Activated T-helper 1 cell treated with anti-CD3 and anti-CD28 coated beads, Interleukin-12 subunit alpha, Interleukin-12 subunit beta, Interleukin-2, Interleukin-4 antibody, amounts not matched to agents 30 ng/mL and 10 ng/mL and 1 ng/mL, durations not matched to agents 14 hours and 24 hours and 36 hours (primary cell): Measurements from ENCODE around the gene HDAC4. TPM values are rescaled to one million over a fixed set of nuclear protein-coding genes. Genes with fewer than 3 reads are reported as not detected.
A peak's percentile ranks its signal among the peaks of the same experiment; 100 is the strongest.

ENCODE experiments used
- DNase-seq: peaks from one replicate; pipeline ENCODE4 v3.0.0; 2021; ENCODE audit warnings: low spot score
- H3K27ac Mint-ChIP-seq: one replicate; pipeline ENCODE4 v1.8.0; 2021; ENCODE audit warnings: mild to moderate bottlenecking, mixed read lengths
- H3K27me3 Mint-ChIP-seq: one replicate; pipeline ENCODE4 v1.8.0; 2022; ENCODE audit warnings: mild to moderate bottlenecking, moderate library complexity, mixed read lengths; ENCODE audit not compliant: insufficient read depth
- H3K36me3 Mint-ChIP-seq: one replicate; pipeline ENCODE4 v1.8.0; 2021; ENCODE audit warnings: low read depth, mixed read lengths
- H3K4me1 Mint-ChIP-seq: one replicate; pipeline ENCODE4 v1.8.0; 2021; ENCODE audit warnings: low read depth, mixed read lengths
- H3K4me3 Mint-ChIP-seq: one replicate; pipeline ENCODE4 v1.8.0; 2021; ENCODE audit warnings: mild to moderate bottlenecking, moderate library complexity, mixed read lengths
- H3K9me3 Mint-ChIP-seq: one replicate; pipeline ENCODE4 v1.8.0; 2021; ENCODE audit warnings: mixed read lengths
- intact Hi-C: fragments of 100-400 bp; cut with micrococcal nuclease; formaldehyde crosslinking; loops from one replicate; pipeline ENCODE4 v1.15.1; 2024
- total RNA-seq: library from RNA; stranded (reverse); gene quantifications from 2 replicates; pipeline ENCODE4 v1.2.3, GENCODE V29; 2022

The HDAC4 gene
- total RNA-seq, 1 donor from 2014 or later = 41.3 TPM

GRCh38 chr2:239239607-239240413 lies 161.0 kb downstream of the HDAC4 start:
- no peak for DNase-seq
- Mint-ChIP-seq H3K9me3 (no peaks in the 10 kb centered on the region), H3K27me3 (peaks cover 3% of the 10 kb centered on the region), H3K27ac (no peak overlapping the region), H3K4me3 (no peak overlapping the region), H3K4me1 (peaks cover 16% of the 10 kb centered on the region), H3K36me3 (peaks cover 17% of the 10 kb centered on the region)
- intact Hi-C loops = no loop called here

GRCh38 chr2:239238839-239239606 lies 161.8 kb downstream of the HDAC4 start:
- Mint-ChIP-seq H3K4me3 (no peak overlapping the region), H3K9me3 (no peaks in the 10 kb centered on the region), H3K4me1 (peaks cover 23% of the 10 kb centered on the region), H3K36me3 (peaks cover 24% of the 10 kb centered on the region), H3K27me3 (peaks cover 3% of the 10 kb centered on the region), H3K27ac (no peak overlapping the region)
- no peak for DNase-seq
- intact Hi-C loops = no loop called here

- H3K36me3 Mint-ChIP-seq = peaks cover 29% of the 10 kb centered on the region
- H3K9me3 Mint-ChIP-seq = no peaks in the 10 kb centered on the region
- intact Hi-C loops = no loop called here
- H3K27me3 Mint-ChIP-seq = peaks cover 3% of the 10 kb centered on the region
- no peak for DNase-seq
- peaks cover 28% of the 10 kb centered on the region for H3K4me1 Mint-ChIP-seq
- no peak overlapping the region for H3K4me3 Mint-ChIP-seq
- H3K27ac Mint-ChIP-seq = no peak overlapping the region
Measured at GRCh38 chr2:239238381-239238780, 162.4 kb downstream of the HDAC4 start.

GRCh38 chr2:239236808-239237205 lies 164.0 kb downstream of the HDAC4 start:
- H3K9me3 Mint-ChIP-seq = no peaks in the 10 kb centered on the region
- no peak overlapping the region for H3K27ac Mint-ChIP-seq
- peaks cover 33% of the 10 kb centered on the region for H3K36me3 Mint-ChIP-seq
- no peak overlapping the region for H3K4me3 Mint-ChIP-seq
- peaks cover 24% of the 10 kb centered on the region for H3K4me1 Mint-ChIP-seq
- peaks cover 3% of the 10 kb centered on the region for H3K27me3 Mint-ChIP-seq
- DNase-seq = no peak
- intact Hi-C loops = no loop called here

- Mint-ChIP-seq H3K27ac (no peak overlapping the region), H3K27me3 (peaks cover 3% of the 10 kb centered on the region), H3K9me3 (no peaks in the 10 kb centered on the region), H3K4me1 (peaks cover 24% of the 10 kb centered on the region), H3K4me3 (no peak overlapping the region), H3K36me3 (peaks cover 32% of the 10 kb centered on the region)
- intact Hi-C loops = no loop called here
- no peak for DNase-seq
Measured at GRCh38 chr2:239236043-239236807, 164.6 kb downstream of the HDAC4 start.

- DNase-seq = no peak
- intact Hi-C loops = no loop called here
- Mint-ChIP-seq H3K4me1 (peaks cover 33% of the 10 kb centered on the region), H3K27me3 (peaks cover 3% of the 10 kb centered on the region), H3K4me3 (no peak overlapping the region), H3K27ac (no peak overlapping the region), H3K36me3 (peaks cover 32% of the 10 kb centered on the region), H3K9me3 (no peaks in the 10 kb centered on the region)
Measured at GRCh38 chr2:239235311-239235710, 165.5 kb downstream of the HDAC4 start.

GRCh38 chr2:239234191-239235175 lies 166.3 kb downstream of the HDAC4 start:
- no peak for DNase-seq
- no peak overlapping the region for H3K27ac Mint-ChIP-seq

GRCh38 chr2:239233576-239233975 lies 167.2 kb downstream of the HDAC4 start:
- Mint-ChIP-seq H3K9me3 (no peaks in the 10 kb centered on the region), H3K4me1 (peaks cover 38% of the 10 kb centered on the region), H3K27me3 (peaks cover 3% of the 10 kb centered on the region), H3K4me3 (no peak overlapping the region), H3K27ac (no peak overlapping the region), H3K36me3 (peaks cover 32% of the 10 kb centered on the region)
- intact Hi-C loops = no loop called here
- no peak for DNase-seq

More at GRCh38 chr2:239234191-239235175, 166.3 kb downstream of the HDAC4 start:
- Mint-ChIP-seq H3K4me1 (peaks cover 35% of the 10 kb centered on the region), H3K27me3 (peaks cover 3% of the 10 kb centered on the region), H3K4me3 (no peak overlapping the region), H3K36me3 (peaks cover 32% of the 10 kb centered on the region), H3K9me3 (no peaks in the 10 kb centered on the region)
- intact Hi-C loops = no loop called here

- H3K4me1 Mint-ChIP-seq = peaks cover 48% of the 10 kb centered on the region
- peak overlapping the region; percentile 55 for H3K27ac Mint-ChIP-seq
- no peaks in the 10 kb centered on the region for H3K9me3 Mint-ChIP-seq
- peaks cover 3% of the 10 kb centered on the region for H3K27me3 Mint-ChIP-seq
- no peak for DNase-seq
- intact Hi-C loops = no loop called here
- peaks cover 32% of the 10 kb centered on the region for H3K36me3 Mint-ChIP-seq
- no peak overlapping the region for H3K4me3 Mint-ChIP-seq
Measured at GRCh38 chr2:239232195-239232578, 168.6 kb downstream of the HDAC4 start.

- Mint-ChIP-seq H3K27ac (peak overlapping the region; percentile 79), H3K36me3 (peaks cover 28% of the 10 kb centered on the region), H3K4me3 (peak overlapping the region; percentile 45), H3K4me1 (peaks cover 48% of the 10 kb centered on the region), H3K27me3 (peaks cover 3% of the 10 kb centered on the region), H3K9me3 (no peaks in the 10 kb centered on the region)
- intact Hi-C loops = loop anchor here (2.0 kb wide), 2 partner anchors 15 to 27 kb away; no protein-coding TSS in a partner anchor
- no peak for DNase-seq
Measured at GRCh38 chr2:239231231-239232194, 169.3 kb downstream of the HDAC4 start.
